Breast epithelium (tissue), 3 donors: Measurements from ENCODE around the gene CDKN1C.

Experiments
- POLR2A ChIP-seq: fragments of 450-650 bp; IDR thresholded peaks from one replicate; pipeline ENCODE4 v1.6.1; 2016; ENCODE audit warnings: antibody characterized with exemption, mild to moderate bottlenecking, moderate library complexity
- POLR2AphosphoS5 ChIP-seq, 3 donors: sonication (generic); formaldehyde crosslinking; IDR thresholded peaks; one replicate each; pipeline ENCODE4 v1.6.1; 2017; ENCODE audit warnings: antibody characterized with exemption in 3 of 3
- TF ChIP-seq, protein P1 (sequence below), 3 donors: fragments of 450-650 bp; IDR thresholded peaks; one replicate each; pipeline ENCODE4 v1.5.1; 2016 to 2017; ENCODE audit warnings: antibody characterized with exemption in 3 of 3, mild to moderate bottlenecking in 3 of 3, moderate library complexity in 3 of 3

DNA sequence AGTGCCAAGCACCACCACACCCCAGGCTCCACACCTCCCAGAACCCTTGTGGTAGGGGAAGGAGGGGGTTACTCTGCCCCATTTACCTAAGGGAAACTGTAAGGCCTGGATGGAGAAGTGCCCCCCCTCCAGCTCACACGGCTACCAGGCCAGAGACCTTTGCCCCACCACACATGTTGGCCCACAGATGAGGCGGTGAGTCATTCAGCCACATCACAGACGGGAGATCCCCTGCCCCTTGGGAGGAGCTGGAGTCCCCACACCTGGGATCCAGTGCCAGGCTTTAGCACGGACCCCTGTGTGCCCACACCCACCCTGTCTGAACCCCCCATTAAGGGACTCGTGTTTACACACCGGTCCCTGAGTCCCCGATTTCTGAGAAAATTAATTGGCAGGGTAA, 24.9 kb downstream of the CDKN1C start:
- TF ChIP-seq, protein P1, sequence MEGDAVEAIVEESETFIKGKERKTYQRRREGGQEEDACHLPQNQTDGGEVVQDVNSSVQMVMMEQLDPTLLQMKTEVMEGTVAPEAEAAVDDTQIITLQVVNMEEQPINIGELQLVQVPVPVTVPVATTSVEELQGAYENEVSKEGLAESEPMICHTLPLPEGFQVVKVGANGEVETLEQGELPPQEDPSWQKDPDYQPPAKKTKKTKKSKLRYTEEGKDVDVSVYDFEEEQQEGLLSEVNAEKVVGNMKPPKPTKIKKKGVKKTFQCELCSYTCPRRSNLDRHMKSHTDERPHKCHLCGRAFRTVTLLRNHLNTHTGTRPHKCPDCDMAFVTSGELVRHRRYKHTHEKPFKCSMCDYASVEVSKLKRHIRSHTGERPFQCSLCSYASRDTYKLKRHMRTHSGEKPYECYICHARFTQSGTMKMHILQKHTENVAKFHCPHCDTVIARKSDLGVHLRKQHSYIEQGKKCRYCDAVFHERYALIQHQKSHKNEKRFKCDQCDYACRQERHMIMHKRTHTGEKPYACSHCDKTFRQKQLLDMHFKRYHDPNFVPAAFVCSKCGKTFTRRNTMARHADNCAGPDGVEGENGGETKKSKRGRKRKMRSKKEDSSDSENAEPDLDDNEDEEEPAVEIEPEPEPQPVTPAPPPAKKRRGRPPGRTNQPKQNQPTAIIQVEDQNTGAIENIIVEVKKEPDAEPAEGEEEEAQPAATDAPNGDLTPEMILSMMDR (IDR thresholded peaks at IDR 0.05) = no peak
- TF ChIP-seq POLR2A (no peak), POLR2AphosphoS5 (IDR thresholded peaks at IDR 0.05) (no peak)
